Measurements from ENCODE around the gene NAGK. TPM values are rescaled to one million over a fixed set of nuclear protein-coding genes. Genes with fewer than 3 reads are reported as not detected.
A peak's percentile ranks its signal among the peaks of the same experiment; 100 is the strongest.

Gene NAGK
- total and polyA plus RNA-seq, 7 donors: 36.3 to 93.1 (median 72.8) TPM

- Histone ChIP-seq H3K27me3 (peaks cover 0 to 3% (median 0%) of the 10 kb centered on the region in 3 donors), H3K27ac (no peak overlapping the region), H3K36me3 (no peaks in the 10 kb centered on the region), H3K4me1 (no peaks in the 10 kb centered on the region), H3K9me3 (no peaks in the 10 kb centered on the region), H3K4me3 (no peak overlapping the region)
- no peak for DNase-seq
- intact Hi-C loops (cut with DNase I): no loop called here
- no peak for TF ChIP-seq CTCF (IDR thresholded peaks at IDR 0.05)
- no peak for TF ChIP-seq POLR2AphosphoS5 (IDR thresholded peaks at IDR 0.05)
- no peak for TF ChIP-seq EP300 (IDR thresholded peaks at IDR 0.05)
- TF ChIP-seq POLR2A (IDR thresholded peaks at IDR 0.05): no peak
- 82 to 85% methylated on average over 2 of the region's 2 CpGs for WGBS, 2 donors
These were observed 8.2 kb upstream of the NAGK start for GRCh38 chr2:71060211-71060610.

GRCh38 chr2:71060871-71061270 is 7.6 kb upstream of the NAGK start:
- intact Hi-C loops (cut with DNase I): no loop called here
- WGBS, 2 donors: 82% methylated on average over 3 of the region's 3 CpGs

GRCh38 chr2:71063216-71063615 is 5.2 kb upstream of the NAGK start:
- Histone ChIP-seq H3K9me3 (no peaks in the 10 kb centered on the region), H3K4me3 (no peak overlapping the region), H3K27me3 (peaks cover 0 to 3% (median 0%) of the 10 kb centered on the region in 3 donors), H3K27ac (no peak overlapping the region), H3K36me3 (no peaks in the 10 kb centered on the region), H3K4me1 (peaks cover 0 to 7% (median 5%) of the 10 kb centered on the region in 4 donors)
- no peak for DNase-seq
- intact Hi-C loops (cut with DNase I): no loop called here
- TF ChIP-seq POLR2AphosphoS5 (IDR thresholded peaks at IDR 0.05) (no peak), POLR2A (IDR thresholded peaks at IDR 0.05) (no peak), CTCF (IDR thresholded peaks at IDR 0.05) (no peak), EP300 (IDR thresholded peaks at IDR 0.05) (no peak)
- WGBS, 2 donors: 63 to 71% methylated on average over 1 of the region's 1 CpG

More at GRCh38 chr2:71060871-71061270, 7.6 kb upstream of the NAGK start:
- H3K36me3 ChIP-seq: no peaks in the 10 kb centered on the region
- no peak for TF ChIP-seq CTCF (IDR thresholded peaks at IDR 0.05)
- TF ChIP-seq POLR2AphosphoS5 (IDR thresholded peaks at IDR 0.05): no peak
- TF ChIP-seq EP300 (IDR thresholded peaks at IDR 0.05): no peak
- TF ChIP-seq POLR2A (IDR thresholded peaks at IDR 0.05): no peak
- peaks cover 0 to 3% (median 0%) of the 10 kb centered on the region in 3 donors for H3K27me3 ChIP-seq
- H3K27ac ChIP-seq: no peak overlapping the region
- H3K4me1 ChIP-seq: no peaks in the 10 kb centered on the region
- no peaks in the 10 kb centered on the region for H3K9me3 ChIP-seq
- H3K4me3 ChIP-seq: no peak overlapping the region
- no peak for DNase-seq

GRCh38 chr2:71064110-71064611 is 4.3 kb upstream of the NAGK start:
- DNase-seq: no peak
- no peaks in the 10 kb centered on the region for H3K27me3 ChIP-seq
- H3K4me1 ChIP-seq: peaks cover 0 to 11% (median 8%) of the 10 kb centered on the region in 4 donors
- H3K36me3 ChIP-seq: no peaks in the 10 kb centered on the region
- no peaks in the 10 kb centered on the region for H3K9me3 ChIP-seq
- intact Hi-C loops (cut with DNase I): no loop called here
- H3K4me3 ChIP-seq: no peak overlapping the region
- peak overlapping the region; percentile 43 to 57 (median 48) for H3K27ac ChIP-seq
- WGBS, 2 donors: 63 to 70% methylated on average over 9 of the region's 9 CpGs
- TF ChIP-seq CTCF (IDR thresholded peaks at IDR 0.05): no peak
- TF ChIP-seq POLR2A (IDR thresholded peaks at IDR 0.05): no peak
- no peak for TF ChIP-seq POLR2AphosphoS5 (IDR thresholded peaks at IDR 0.05)
- TF ChIP-seq EP300 (IDR thresholded peaks at IDR 0.05): no peak

Data from sigmoid colon (tissue), 7 donors.